ENCODE measurements around the gene RIOK3. TPM values are rescaled to one million over a fixed set of nuclear protein-coding genes. Genes with fewer than 3 reads are reported as not detected.

The RIOK3 gene
- 44.0 and 50.6 TPM in 2 replicates for total RNA-seq (ENCODE audit: low replicate concordance)

GRCh38 chr18:23452728-23453679 lies at the start of gene RIOK3:
Gene RIOK3 (plus strand): TSS chr18:23453287. CDS start chr18:23453440, 153 bp downstream.

GRCh38 chr18:23503038-23503962 lies 50.2 kb downstream of the RIOK3 start, which contains the start of gene RMC1:
Gene RMC1 (plus strand): TSS chr18:23503511. CDS start chr18:23503619, 108 bp downstream.

Other genes with a start within 250 kb of the RIOK3 start
- 21.1 and 22.2 TPM in 2 replicates for gene RMC1, start 50.2 kb downstream of the RIOK3 start, total RNA-seq (ENCODE audit: low replicate concordance)
- gene NPC1, start 133.2 kb downstream of the RIOK3 start, total RNA-seq (ENCODE audit: low replicate concordance), result 30.9 and 86.1 TPM in 2 replicates
- 0.60 and 17.8 TPM in 2 replicates for gene ANKRD29, start 209.6 kb downstream of the RIOK3 start, total RNA-seq (ENCODE audit: low replicate concordance)
- 0.60 and 17.4 TPM in 2 replicates for gene LAMA3, start 236.2 kb downstream of the RIOK3 start, total RNA-seq (ENCODE audit: low replicate concordance)